ENCODE measurements around the gene SLC6A20.
"Not testable (repeated sequence)": the region's sequence is repeated elsewhere in the genome, so short reads cannot be mapped to it uniquely, and the experiment has no call there.

SLC6A20 gene

GRCh38 chr3:45756055-45756454, 40.3 kb downstream of the SLC6A20 start:
- DNase-seq: no peak

GRCh38 chr3:45754461-45754860, 41.9 kb downstream of the SLC6A20 start:
- no peak for DNase-seq

- DNase-seq: no peak
Measured at GRCh38 chr3:45753095-45753494, 43.2 kb downstream of the SLC6A20 start.

GRCh38 chr3:45751537-45752242, 44.6 kb downstream of the SLC6A20 start:
- DNase-seq: no peak

- DNase-seq: no peak
Measured at GRCh38 chr3:45749880-45750279, 46.5 kb downstream of the SLC6A20 start.

- not testable (repeated sequence) for DNase-seq
Measured at GRCh38 chr3:45749036-45749600, 47.2 kb downstream of the SLC6A20 start.

- DNase-seq: no peak
Measured at GRCh38 chr3:45748068-45748467, 48.3 kb downstream of the SLC6A20 start.

GRCh38 chr3:45746777-45747622, 49.3 kb downstream of the SLC6A20 start:
- DNase-seq: no peak

- DNase-seq: no peak
Measured at GRCh38 chr3:45746165-45746776, 50.1 kb downstream of the SLC6A20 start.

- no peak for DNase-seq
Measured at GRCh38 chr3:45742461-45743089, 53.8 kb downstream of the SLC6A20 start.

- DNase-seq: no peak
Measured at GRCh38 chr3:45741742-45742460, 54.4 kb downstream of the SLC6A20 start.

GRCh38 chr3:45741247-45741646, 55.1 kb downstream of the SLC6A20 start:
- no peak for DNase-seq

- DNase-seq: no peak
Measured at GRCh38 chr3:45739991-45740390, 56.3 kb downstream of the SLC6A20 start.

GRCh38 chr3:45737234-45737633, 59.1 kb downstream of the SLC6A20 start:
- DNase-seq: no peak

GRCh38 chr3:45736707-45737106, 59.6 kb downstream of the SLC6A20 start:
- no peak for DNase-seq

- no peak for DNase-seq
Measured at GRCh38 chr3:45730409-45731154, 65.8 kb downstream of the SLC6A20 start.

GRCh38 chr3:45729614-45730013, 66.7 kb downstream of the SLC6A20 start:
- DNase-seq: no peak

- no peak for DNase-seq
Measured at GRCh38 chr3:45724911-45725310, 71.4 kb downstream of the SLC6A20 start.

- no peak for DNase-seq
Measured at GRCh38 chr3:45719655-45720487, 76.5 kb downstream of the SLC6A20 start.

- no peak for DNase-seq
Measured at GRCh38 chr3:45716790-45717336, 79.5 kb downstream of the SLC6A20 start.
